ENCODE results near the gene INAFM1. TPM values are rescaled to one million over a fixed set of nuclear protein-coding genes. Genes with fewer than 3 reads are reported as not detected.
A peak's percentile ranks its signal among the peaks of the same experiment; 100 is the strongest.

Gene INAFM1
- total and polyA plus RNA-seq, 2 donors (not counting 3 experiments of a cell fraction or from before 2014, with no cell fraction given) = 2.8 to 8.3 TPM

GRCh38 chr19:47226426-47227351 lies 48.0 kb upstream of the INAFM1 start:
- DNase-seq (ENCODE audit: low read depth, low spot score) (peak; percentile 54), FAIRE-seq (peak; percentile 69)
- POLR2A ChIA-PET = interaction anchor here (0.6 to 2.2 kb wide), 16 partner anchors 9 to 220 kb away, joined by 3 to 31 read pairs (median 5); partner anchors contain the start of genes CCDC9 and ZC3H4
- Histone ChIP-seq H3K4me2 (ENCODE audit: insufficient read depth, low read length) (peak overlapping the region; percentile 18), H3K4me3 (replicated peaks in 1 of 3; ENCODE audit: insufficient read depth in 1 of 3, low read depth in 1 of 3, low read length in 3 of 3) (peak overlapping the region in 2 of 3 experiments; percentile 33 to 93), H3K4me1 (ENCODE audit: control insufficient read depth, extremely low read depth, insufficient read depth, low read length) (peaks cover 25% of the 10 kb centered on the region), H4K20me1 (replicated peaks; ENCODE audit: control insufficient read depth, extremely low read depth, insufficient read depth, low read length) (no peaks in the 10 kb centered on the region), H3K27ac (ENCODE audit: insufficient read depth, low read depth, low read length) (peak overlapping the region; percentile 61), H3K9ac (replicated peaks; ENCODE audit: extremely low read depth, insufficient read depth, low read length) (peak overlapping the region; percentile 67), H2AFZ (ENCODE audit: low read depth, low read length) (no peak overlapping the region), H3K36me3 (ENCODE audit: control insufficient read depth in 2 of 2, extremely low read depth in 1 of 2, insufficient read depth in 2 of 2, low read length in 2 of 2) (peaks cover 0 to 10% of the 10 kb centered on the region in 2 experiments), H3K9me1 (replicated peaks; ENCODE audit: control insufficient read depth, extremely low read depth, insufficient read depth, low read length) (no peaks in the 10 kb centered on the region), H3K79me2 (ENCODE audit: control insufficient read depth, insufficient read depth, low read length) (peaks cover 9% of the 10 kb centered on the region), H3K9me3 (replicated peaks; ENCODE audit: control insufficient read depth, insufficient read depth, low read length) (no peaks in the 10 kb centered on the region), H3K27me3 (ENCODE audit: control insufficient read depth in 2 of 2, insufficient read depth in 2 of 2, low read length in 2 of 2) (no peaks in the 10 kb centered on the region)
- CTCF ChIA-PET = interaction anchor here (0.7 to 5.3 kb wide), 10 partner anchors 8 to 81 kb away, joined by 3 to 74 read pairs (median 4); partner anchors contain the start of gene CCDC9
- dilution Hi-C loops (cut with MboI; ENCODE audit: extremely low pct_ligation_motif_present, low sequenced_read_pairs) = no loop called here
- TF ChIP-seq EZH2 (IDR thresholded peaks at IDR 0.05; ENCODE audit: borderline replicate concordance, low read depth, low read length, severe bottlenecking) (no peak), POLR2AphosphoS5 (IDR thresholded peaks at IDR 0.05; ENCODE audit: insufficient read depth, low read depth, low read length) (peak; percentile 13), GATA2 (IDR thresholded peaks at IDR 0.05; ENCODE audit: insufficient read depth, insufficient read length, low read depth, low read length) (no peak), MYC (IDR thresholded peaks at IDR 0.05; ENCODE audit: low read depth, low read length) (no peak), FOS (IDR thresholded peaks at IDR 0.05; ENCODE audit: borderline replicate concordance, insufficient read depth, low read length) (no peak), POLR2A (IDR thresholded peaks at IDR 0.05; ENCODE audit: low read depth, low read length) (peak; percentile 1), CTCF (IDR thresholded peaks at IDR 0.05; ENCODE audit: extremely low read depth in 1 of 2, insufficient read depth in 1 of 2, low read depth in 1 of 2, low read length in 2 of 2) (no peak)
- intact Hi-C loops (cut with micrococcal nuclease) = loop anchor here (1.0 to 2.0 kb wide), 4 partner anchors 16 to 50 kb away; partner anchors contain the start of gene CCDC9
- BruUV-seq (replicated peaks) = TSS peak; percentile 62

All from endothelial cell of umbilical vein (primary cell).